Activated CD4-positive, CD25-positive, alpha-beta regulatory T cell treated with anti-CD3 and anti-CD28 coated beads, Interleukin-2, amount 50 U/mL, for 72 hours (primary cell): ENCODE measurements around the gene IGFLR1.

Experiments used
- DNase-seq: peaks from one replicate; pipeline ENCODE4 v3.0.0; 2021

Gene IGFLR1

DNA sequence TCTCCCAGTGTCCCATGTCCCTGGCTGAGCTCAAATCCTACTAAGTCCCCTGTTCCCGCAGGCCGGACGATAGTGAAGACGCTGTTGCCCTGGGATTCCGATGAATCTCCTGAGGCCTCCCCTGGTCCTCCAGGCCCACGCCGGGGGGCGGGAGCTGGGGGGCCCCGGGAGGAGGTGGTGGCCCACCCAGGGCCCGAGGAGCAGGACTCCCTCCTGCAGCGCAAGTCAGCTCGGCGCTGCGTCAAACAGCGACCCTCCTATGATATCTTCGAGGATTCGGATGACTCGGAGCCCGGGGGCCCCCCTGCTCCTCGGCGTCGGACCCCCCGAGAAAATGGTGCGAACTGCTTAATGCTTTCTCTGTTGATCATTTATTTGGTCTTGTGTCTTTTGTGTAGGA is 18.6 kb downstream of the IGFLR1 start:
- no peak for DNase-seq

DNA sequence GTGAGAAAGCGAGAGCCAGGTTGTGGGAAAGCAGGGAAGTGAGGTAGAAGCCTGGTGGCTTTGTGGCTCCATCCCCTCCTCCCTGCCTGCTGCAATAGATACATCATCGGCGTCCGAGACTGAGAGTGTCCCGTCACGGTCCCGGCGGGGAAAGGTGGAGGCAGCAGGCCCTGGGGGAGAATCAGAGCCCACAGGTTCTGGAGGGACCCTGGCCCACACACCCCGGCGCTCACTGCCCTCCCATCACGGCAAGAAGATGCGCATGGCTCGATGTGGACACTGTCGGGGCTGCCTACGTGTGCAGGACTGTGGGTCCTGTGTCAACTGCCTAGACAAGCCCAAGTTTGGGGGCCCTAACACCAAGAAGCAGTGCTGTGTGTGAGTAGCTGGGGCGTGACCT is 19.4 kb downstream of the IGFLR1 start:
- no peak for DNase-seq

DNA sequence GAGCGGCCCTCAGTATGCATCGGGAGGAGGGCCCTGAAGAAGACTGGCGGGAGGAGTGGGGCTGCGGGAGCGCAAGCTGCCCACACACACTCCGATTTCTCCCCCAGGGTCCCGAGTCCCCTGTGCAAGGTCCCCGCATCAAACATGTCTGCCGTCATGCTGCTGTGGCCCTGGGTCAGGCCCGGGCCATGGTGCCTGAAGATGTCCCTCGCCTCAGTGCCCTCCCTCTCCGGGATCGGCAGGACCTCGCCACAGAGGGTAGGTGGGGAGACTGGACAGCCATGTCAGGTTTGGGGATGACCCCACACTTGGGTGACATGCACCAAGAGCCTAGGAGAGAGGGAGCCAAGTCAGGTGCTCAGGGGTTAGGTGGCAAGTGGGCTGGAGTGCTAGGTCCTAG is 19.8 kb downstream of the IGFLR1 start:
- DNase-seq: no peak

DNA sequence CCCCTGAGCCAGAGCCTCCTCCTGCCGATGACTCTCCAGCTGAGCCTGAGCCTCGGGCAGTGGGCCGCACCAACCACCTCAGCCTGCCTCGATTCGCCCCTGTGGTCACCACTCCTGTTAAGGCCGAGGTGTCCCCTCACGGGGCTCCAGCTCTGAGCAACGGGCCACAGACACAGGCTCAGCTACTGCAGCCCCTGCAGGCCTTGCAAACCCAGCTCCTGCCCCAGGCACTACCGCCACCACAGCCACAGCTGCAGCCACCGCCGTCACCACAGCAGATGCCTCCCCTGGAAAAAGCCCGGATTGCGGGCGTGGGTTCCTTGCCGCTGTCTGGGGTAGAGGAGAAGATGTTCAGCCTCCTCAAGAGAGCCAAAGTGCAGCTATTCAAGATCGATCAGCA is 20.9 kb downstream of the IGFLR1 start:
- DNase-seq: no peak

DNA sequence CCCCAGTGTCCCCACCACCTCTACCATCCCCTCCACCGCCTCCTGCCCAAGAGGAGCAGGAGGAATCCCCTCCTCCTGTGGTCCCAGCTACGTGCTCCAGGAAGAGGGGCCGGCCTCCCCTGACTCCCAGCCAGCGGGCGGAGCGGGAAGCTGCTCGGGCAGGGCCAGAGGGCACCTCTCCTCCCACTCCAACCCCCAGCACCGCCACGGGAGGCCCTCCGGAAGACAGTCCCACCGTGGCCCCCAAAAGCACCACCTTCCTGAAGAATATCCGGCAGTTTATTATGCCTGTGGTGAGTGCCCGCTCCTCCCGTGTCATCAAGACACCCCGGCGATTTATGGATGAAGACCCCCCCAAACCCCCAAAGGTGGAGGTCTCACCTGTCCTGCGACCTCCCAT is 21.6 kb downstream of the IGFLR1 start:
- DNase-seq: no peak

DNA sequence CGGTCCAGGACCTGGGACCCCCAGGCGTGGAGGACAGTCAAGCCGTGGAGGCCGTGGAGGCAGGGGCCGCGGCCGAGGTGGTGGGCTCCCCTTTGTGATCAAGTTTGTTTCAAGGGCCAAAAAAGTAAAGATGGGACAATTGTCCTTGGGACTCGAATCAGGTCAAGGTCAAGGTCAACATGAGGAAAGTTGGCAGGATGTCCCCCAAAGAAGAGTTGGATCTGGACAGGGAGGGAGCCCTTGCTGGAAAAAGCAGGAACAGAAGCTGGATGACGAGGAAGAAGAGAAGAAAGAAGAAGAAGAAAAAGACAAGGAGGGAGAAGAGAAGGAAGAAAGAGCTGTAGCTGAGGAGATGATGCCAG is 22.1 kb downstream of the IGFLR1 start:
- DNase-seq: no peak

DNA sequence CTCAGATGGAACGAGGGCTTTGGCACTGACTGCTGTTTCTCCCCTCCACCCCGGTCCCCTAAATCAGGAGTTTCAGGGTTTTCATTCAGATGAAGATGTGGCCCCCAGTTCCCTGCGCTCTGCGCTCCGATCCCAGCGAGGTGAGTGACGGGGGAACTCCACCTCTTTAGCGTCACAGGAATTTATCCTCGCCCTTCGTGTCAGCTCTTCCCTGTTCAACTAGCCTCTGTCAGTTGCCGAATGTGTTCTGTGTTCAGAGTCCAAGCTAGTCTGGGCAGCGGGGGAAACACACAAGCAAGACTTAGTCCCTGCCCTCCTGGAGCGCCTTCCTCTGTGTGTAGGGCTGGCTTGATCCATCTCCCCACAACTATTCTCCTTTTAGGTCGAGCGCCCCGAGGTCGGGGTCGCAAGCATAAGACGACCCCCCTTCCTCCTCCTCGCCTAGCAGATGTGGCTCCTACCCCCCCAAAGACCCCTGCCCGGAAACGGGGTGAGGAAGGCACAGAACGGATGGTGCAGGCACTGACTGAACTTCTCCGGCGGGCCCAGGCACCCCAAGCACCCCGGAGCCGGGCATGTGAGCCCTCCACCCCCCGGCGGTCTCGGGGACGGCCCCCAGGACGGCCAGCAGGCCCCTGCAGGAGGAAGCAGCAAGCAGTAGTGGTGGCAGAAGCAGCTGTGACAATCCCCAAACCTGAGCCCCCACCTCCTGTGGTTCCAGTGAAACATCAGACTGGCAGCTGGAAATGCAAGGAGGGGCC is 22.7 kb downstream of the IGFLR1 start:
- DNase-seq: no peak

DNA sequence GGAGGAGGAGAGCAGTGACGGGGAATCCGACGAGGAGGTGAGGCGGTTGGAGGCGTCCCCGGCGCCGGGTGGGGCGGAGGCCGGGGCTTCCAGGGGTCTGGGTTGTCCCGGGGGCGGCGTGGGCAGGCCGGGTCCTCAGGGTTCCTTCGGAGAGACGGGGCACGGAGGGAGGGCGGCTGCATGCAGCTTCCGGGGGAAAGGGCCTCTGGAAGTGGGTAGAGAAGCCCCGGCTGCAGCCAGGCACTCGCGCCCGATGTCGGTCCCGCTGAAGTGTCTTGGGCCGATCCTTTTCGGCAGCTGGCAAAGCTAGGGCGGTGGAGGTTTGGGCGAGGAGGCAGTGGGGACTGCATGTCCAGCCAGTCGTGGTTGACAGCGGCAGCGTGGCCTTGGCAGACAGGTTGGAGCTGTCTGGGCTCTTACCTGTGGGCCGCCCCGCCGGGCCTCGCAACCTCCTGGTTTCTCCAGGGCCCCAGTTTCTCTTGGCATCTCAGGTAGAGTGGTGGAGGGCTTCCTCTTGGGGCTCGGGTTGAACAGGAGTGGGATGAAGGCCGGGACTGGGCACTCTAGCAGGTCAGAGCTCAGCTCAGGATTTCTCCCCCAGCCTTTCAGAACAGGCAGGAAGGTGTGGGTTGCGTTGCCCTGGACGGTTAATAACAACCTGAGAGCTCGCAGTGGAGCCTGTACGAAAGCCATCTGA is 23.8 kb downstream of the IGFLR1 start:
- DNase-seq: peak; percentile 59

DNA sequence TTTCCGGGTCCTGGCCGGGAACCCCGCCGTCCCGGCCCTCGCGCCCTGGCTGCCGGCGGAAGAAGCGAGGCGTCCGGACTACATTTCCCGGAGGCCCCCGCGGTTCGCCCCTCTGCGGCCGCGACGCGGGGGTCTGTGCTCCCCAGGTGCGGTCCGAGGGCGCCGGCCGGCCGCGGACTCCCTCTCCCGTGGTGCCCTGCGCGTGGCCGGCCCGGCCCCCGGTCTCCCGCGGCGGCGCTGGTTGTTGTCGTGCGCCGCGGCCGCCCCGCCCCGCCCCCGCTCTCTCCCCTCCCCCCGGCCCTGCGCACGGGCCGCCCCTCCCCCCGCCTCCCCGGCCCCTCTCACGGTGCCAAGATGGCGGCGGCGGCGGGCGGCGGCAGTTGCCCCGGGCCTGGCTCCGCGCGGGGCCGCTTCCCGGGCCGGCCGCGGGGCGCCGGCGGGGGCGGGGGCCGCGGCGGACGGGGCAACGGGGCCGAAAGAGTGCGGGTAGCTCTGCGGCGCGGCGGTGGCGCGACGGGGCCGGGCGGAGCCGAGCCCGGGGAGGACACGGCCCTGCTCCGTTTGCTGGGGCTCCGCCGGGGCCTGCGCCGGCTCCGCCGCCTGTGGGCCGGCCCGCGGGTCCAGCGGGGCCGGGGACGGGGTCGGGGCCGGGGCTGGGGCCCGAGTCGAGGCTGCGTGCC is 24.4 kb downstream of the IGFLR1 start, which contains the start of gene KMT2B:
TSS of gene KMT2B (plus strand) at position 339 of the 680 bp plus-strand sequence. CDS start at position 355, 16 bp downstream.
- DNase-seq: no peak

DNA sequence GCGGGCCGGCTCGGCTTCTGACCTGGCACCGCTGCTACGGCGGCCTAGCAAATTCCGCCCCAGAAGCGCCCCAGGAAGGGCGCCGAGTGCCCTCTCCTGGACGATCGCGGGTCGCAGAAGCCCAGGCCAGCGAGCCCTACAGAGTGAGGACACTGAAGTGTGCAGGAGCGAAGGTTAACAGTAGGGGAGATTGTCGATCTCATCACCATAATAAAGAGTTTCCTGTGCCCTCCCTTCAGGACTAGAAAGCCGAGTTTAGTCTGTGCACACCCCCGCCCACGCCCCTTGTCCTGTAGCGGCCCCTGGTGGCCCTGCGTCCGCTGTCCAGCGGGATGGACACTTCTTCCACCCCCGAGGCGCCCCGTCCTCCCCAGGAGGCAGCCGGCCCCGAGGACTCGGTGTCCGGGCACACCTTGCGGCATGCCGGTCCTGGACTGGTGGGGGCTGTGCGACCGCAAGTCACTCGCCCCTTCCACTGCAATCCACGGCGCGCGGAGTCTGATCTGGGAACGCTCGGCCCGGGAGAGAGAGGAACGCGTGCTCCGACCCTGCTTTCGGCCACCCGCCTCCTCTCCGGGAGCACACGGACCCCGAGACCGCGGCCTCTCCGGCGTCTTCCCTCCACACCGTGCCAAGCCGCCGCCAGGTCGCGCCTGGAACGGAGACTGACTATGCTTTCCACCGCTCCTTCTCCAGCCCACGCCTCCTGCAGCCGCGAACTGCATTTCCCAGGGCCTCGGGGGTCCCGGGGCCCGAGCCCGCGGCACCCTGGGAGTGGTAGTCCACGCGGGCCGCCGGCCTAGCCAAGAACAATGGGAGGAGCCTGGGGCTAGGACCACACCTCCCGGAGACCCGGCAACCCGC is 25.2 kb downstream of the IGFLR1 start:
- peak; percentile 88 for DNase-seq

DNA sequence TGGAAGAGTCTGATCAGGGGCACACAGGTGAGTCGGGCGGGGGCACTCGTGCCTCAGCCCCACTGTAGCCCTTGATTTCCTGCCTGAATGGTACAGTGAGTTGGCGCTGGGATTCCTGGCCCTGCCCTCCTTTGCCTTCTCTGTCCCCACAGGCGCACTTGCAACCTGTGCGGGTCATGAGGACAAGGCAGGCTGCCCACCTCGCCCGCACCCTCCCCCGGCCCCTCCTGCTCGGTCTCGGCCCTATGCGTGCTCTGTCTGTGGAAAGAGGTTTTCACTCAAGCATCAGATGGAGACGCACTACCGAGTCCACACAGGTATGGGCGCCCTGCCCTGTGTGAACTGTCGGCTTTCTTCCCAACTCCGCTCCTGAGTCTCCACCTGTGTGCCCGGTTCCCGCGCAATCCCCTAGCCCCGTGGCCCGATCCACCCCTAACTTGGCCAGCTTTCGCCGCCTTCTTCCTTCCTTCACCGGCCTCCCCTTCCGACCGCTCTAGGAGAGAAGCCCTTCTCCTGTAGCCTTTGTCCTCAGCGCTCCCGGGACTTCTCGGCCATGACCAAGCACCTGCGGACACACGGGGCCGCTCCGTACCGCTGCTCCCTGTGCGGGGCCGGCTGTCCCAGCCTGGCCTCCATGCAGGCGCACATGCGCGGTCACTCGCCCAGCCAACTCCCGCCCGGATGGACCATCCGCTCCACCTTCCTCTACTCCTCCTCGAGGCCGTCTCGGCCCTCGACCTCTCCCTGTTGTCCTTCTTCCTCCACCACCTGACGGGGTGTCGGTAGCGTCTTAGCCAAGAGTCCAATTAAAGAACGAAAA is 26.1 kb downstream of the IGFLR1 start:
- no peak for DNase-seq

DNA sequence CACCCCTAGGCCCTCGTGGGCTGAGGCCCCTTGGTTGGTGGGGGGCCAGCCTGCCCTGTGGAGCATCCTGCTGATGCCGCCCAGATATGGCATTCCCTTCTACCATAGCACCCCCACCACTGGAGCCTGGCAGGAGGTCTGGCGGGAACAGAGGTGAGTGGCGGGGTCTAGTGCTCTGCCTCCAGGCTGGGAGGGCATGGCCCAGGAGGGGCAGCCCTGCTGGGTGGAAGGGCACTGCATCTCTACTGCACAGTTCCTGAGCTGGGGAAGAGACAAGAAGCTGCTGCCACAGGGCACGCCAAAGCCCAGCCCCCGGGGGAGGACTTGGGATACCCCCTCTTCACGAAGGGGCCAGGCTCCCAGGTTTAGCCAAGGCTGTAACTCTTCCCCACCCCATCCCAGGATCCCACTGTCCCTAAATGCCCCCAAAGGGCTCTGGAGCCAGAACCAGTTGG is 26.9 kb downstream of the IGFLR1 start:
- no peak for DNase-seq

DNA sequence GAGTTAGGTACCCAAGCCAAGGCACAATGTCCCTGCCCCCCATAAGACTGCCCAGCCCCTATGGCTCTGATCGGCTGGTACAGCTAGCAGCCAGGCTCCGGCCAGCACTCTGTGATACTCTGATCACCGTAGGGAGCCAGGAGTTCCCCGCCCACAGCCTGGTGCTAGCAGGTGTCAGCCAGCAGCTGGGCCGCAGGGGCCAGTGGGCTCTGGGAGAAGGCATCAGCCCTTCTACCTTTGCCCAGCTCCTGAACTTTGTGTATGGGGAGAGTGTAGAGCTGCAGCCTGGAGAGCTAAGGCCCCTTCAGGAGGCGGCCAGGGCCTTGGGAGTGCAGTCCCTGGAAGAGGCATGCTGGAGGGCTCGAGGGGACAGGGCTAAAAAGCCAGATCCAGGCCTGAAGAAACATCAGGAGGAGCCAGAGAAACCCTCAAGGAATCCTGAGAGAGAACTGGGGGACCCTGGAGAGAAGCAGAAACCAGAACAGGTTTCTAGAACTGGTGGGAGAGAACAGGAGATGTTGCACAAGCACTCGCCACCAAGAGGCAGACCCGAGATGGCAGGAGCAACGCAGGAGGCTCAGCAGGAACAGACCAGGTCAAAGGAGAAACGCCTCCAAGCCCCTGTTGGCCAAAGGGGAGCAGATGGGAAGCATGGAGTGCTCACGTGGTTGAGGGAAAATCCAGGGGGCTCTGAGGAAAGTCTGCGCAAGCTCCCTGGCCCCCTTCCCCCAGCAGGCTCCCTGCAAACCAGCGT is 27.5 kb downstream of the IGFLR1 start:
- DNase-seq: no peak

DNA sequence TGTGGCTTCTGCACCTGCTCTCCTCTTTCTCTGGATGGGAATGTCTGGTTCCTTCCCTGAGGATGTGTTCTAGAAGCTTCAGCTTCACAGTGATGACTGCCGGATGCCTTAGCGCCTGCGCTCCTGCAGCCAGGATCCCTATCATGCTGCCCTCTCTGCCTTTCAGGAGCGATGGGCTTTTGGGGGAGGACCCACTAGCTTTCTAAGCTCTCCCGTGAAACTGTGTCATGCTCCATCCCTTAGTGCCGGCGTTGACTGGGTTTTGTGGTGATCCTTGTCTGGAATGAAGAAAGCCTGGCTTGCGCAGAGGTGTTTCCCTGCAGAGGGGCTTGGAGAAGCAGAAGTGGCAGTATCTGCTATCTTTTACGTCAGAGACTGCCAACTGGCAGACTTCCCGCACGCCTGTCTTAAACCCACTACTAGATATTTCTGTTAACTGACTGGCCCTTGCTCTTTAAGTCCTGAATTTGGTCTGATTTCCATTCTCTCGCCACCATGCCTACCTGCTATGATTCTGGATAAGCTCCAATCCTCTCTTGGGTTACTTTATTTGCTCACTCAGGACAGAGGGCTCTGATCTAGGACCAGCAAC is 28.3 kb downstream of the IGFLR1 start:
- no peak for DNase-seq

DNA sequence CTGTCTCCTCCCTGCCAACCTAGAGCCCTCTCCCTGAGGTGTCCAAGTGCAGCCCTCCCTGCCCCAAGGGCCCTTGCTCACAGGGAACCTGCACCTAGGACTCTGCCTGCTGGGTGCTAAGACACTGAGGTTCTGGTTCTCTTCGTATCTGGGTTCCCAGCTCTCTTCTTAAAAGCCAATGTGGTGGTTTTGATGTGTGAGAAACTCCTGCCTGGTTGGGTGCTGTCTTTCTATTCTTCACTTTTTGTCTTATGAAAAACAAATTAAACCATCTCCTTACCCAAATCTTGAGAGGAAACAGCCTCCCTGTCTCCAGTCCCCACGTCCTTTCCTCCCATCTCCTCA is 28.8 kb downstream of the IGFLR1 start:
- no peak for DNase-seq

DNA sequence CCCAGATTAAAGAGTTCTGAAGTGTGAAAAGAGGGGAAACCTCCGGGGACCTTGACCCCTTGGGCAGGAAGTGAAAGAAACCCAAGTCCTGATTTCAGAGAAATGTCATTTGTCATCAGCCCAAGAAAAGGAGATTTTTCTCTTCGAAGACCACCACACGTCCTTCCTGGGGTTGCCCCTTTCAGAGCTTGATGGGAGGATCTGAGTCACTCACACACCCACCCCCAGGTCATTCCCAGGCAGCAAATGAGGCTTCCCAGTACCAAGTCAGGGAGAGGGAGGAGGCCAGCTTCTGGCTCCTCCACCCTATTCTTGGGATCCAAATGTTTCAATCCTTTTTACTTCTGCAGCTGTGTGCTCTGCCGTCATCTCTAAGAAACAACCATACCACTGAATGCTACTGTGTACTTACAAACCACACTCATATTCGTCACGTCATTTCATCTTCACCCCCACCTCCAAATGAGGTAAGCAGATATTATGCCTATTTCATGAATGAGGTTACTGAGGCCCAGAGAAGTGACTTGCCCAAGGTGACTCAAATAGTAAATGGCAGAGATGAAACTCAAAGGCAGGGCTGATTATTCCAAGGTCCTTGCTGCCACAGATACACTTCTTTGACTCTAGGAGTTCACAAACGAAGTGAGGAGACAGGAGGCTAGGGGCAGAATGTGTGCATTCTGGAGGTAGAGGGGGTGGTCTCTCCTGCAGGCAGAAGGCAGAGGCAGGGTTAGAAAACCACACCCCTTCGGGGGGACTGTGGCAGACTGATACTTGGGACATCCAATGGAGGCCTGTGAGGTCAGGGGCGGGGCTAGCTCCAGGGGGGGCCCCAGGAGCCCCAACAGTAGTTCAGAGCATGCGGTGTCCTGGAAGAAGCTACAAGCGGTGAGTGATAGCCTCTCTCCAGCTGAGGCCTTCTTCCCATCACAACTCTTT is 29.4 kb downstream of the IGFLR1 start:
- DNase-seq: peak; percentile 76

DNA sequence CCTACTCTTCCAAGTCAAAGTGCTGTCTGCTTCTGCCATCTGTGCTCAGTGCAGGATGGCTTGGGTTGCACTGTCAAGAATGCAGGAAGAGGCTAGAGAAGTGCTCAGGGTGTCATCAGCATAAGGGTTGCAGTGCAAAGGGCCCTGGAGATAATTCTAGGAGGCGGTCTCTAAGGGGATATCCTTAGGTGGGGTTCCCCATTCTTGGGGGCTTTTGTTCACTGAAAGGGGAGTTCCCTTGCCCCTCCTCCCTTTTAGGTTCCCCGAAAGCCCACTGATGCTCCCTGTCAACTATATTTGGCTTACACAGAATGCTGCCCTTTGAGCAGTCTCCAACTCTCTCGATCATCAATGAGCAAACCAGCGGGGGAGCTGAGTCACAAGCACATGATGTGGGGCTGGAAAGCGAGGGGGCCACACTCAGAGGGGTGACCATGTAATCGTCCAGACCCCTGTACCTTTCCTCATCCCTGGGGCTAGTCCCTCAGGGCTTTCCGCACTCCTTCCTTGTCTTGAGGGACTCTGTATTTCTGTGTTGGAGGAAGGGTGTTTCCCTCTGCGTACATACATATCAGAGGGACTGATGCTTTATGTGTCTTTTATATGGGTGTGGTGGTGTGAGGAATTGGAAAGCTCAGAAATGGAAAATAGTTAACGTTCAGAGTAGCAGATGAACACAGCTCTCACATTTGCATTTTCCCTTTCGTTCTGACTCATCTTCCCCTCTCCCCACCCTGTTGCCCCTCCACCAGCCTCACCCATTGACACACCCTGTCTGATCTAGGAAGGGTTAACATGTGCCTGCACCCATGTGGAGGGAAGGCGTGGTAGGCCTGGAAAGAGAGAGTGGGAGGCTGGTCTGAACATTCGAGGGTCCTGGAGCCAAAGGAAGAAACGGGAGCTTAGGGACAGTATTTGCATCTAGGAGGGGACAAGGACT is 31.2 kb downstream of the IGFLR1 start:
- DNase-seq: peak; percentile 63

DNA sequence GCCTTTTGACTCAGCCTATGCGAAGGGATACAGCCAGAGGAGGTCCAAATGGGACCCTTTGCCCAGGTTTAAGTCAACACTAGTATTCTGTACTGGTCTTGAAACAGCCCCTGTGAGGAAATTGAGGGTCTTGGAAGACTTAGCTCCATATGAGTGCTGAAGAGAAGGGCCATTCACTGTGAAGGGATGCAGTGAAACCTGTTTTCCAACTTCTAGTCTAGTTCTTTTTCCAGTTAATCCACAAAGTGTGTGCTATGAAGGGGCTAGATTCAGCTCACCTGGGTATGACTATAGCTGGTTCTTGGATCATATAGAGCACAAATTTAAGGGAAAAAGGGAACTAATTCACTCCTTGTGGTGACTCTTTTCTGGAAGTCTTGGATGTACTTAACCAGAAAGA is 33.9 kb downstream of the IGFLR1 start:
- no peak for DNase-seq

DNA sequence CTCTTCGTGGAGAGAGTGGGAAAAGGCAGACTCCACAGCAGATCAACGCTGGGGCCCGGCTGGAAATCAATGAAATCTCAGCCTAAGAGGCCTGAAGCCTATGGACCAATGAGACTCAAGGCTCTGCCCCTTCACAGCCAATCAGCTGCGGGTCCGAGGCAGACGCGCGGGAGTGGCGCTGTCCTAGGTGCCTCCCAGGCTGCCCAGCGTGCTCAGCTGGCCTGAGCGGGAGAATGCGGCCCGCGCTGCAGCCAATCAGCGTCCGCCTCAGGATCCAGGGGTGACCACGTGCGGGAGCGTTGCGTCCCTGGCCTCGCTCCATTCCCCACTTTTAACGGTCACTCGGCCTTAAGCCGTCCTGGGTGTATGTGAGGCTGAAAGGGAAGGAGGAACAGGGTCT is 38.0 kb downstream of the IGFLR1 start, which contains the start of gene ZBTB32:
TSS of gene ZBTB32 (plus strand) at position 341 of the 400 bp plus-strand sequence. CDS start 10,069 bp downstream, outside the sequence.
- DNase-seq: no peak
